Measurements from ENCODE around the gene NXN.
"Not testable (repeated sequence)": the region's sequence is repeated elsewhere in the genome, so short reads cannot be mapped to it uniquely, and the experiment has no call there.

Gene NXN

GRCh38 chr17:791829-792228 is 187.7 kb downstream of the NXN start:
- DNase-seq: no peak

DNA sequence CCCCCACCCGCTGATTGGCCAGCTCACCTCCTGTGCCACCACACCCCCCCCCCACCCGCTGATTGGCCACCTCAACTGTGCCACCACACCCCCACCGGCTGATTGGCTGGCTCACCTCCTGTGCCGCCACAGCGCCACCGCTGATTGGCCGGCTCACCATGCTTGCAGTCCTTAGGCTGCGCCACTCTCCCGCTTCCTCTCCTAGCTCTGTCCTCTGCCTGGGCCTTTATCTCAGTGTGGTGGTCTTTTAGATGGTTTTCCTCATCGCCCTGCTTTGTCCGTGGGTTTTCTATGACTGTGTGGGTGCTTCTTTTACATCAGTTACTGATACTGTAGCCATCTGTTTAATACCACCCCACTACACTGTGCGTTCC is 188.7 kb downstream of the NXN start:
- not testable (repeated sequence) for DNase-seq

DNA sequence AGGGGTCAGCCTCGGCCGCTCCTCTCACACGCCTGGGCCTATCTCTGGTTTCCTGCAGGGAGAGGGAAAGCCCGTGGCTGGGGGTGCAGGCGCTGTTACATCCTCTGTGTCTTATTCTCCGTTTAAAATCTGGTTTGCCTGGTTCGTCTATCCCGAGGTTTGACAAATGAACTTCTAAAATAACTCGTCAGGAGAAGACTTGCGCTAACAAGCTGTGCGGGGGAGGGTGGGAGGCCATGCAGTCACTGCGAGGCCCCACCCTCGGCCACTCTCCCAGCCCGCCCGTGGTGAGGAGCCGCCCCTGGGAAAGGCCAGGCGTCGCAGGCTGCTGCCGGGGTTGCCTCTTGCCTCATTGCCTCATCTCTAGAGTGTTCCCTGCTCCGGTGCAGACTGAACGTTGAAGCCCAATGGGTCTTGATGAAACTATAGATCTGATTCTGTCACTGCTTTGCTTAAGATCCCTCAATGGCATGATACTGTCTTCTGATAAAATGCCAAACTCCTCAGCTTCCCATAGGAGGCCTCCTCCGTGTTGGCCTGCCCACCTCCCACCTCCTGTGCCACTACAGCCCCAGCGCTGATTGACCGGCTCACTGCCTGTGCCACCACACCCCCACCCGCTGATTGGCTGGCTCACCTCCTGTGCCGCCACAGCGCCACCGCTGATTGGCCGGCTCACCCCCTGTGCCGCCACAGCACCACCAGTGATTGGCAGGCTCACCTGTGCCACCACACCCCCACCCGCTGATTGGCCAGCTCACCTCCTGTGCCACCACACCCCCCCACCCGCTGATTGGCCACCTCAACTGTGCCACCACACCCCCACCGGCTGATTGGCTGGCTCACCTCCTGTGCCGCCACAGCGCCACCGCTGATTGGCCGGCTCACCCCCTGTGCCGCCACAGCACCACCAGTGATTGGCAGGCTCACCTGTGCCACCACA is 189.4 kb downstream of the NXN start:
- not testable (repeated sequence) for DNase-seq

- no peak for DNase-seq
Observed at GRCh38 chr17:789160-789840, 190.3 kb downstream of the NXN start.

- DNase-seq: no peak
Observed at GRCh38 chr17:788551-788950, 191.0 kb downstream of the NXN start.

DNA sequence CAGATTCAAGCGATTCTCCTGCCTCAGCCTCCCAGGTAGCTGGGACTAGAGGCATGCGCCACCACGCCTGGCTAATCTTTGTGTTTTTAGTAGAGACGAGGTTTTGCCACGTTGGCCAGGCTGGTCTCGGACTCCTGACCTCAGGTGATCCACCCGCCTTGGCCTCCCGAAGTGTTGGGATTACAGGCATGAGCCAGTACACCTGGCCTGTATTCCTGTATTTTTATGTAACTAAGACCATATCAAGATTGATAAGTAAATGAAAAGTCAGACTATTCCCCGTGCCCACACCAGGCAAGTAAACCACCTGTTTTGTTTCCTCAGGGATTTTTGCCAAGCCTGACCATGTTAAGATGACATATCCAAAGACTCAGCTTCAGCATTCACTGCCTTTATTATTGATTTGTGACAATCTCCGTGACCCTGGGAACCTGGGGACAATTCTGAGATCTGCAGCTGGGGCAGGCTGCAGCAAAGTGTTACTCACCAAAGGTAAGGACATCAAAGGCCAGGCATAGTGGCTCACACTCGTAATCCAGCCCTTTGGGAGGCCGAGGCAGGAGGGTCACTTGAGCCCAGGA is 191.8 kb downstream of the NXN start:
- no peak for DNase-seq

DNA sequence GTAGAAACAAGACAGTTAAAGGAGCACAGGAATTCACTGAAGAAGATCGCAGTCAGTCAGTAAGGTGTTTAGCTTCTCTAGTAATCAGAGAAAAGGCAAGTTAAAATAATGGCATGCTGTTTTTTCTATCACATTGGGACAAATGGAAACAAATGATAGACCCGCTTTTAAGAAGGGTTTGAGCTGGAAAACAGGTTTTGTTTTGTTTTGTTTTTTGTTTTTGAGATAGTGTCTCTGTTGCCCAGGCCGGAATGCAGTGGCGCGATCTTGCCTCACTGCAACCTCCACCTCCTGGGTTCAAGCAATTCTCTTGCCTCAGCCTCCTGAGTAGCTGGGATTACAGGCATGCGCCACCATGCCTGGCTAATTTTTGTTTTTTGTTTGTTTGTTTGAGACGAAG is 193.7 kb downstream of the NXN start:
- not testable (repeated sequence) for DNase-seq

DNA sequence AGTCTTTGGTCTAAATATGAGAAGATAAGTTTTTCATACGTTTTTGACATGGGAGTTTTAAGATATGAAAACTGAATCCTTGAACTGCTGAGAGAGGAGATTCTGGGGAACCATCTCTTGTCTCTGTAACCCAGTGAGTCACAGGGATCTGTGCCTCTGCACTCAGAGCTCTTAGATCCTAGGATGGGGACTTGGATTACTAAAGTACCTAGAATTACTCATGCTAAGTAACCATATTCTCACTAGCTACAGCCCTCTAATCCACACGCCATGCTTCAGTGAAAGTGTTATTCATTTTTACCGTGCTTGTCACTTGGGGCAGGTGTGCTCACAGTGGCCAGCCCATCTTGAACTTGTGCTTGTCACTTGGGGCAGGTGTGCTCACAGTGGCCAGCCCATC is 195.4 kb downstream of the NXN start:
- DNase-seq: no peak

DNA sequence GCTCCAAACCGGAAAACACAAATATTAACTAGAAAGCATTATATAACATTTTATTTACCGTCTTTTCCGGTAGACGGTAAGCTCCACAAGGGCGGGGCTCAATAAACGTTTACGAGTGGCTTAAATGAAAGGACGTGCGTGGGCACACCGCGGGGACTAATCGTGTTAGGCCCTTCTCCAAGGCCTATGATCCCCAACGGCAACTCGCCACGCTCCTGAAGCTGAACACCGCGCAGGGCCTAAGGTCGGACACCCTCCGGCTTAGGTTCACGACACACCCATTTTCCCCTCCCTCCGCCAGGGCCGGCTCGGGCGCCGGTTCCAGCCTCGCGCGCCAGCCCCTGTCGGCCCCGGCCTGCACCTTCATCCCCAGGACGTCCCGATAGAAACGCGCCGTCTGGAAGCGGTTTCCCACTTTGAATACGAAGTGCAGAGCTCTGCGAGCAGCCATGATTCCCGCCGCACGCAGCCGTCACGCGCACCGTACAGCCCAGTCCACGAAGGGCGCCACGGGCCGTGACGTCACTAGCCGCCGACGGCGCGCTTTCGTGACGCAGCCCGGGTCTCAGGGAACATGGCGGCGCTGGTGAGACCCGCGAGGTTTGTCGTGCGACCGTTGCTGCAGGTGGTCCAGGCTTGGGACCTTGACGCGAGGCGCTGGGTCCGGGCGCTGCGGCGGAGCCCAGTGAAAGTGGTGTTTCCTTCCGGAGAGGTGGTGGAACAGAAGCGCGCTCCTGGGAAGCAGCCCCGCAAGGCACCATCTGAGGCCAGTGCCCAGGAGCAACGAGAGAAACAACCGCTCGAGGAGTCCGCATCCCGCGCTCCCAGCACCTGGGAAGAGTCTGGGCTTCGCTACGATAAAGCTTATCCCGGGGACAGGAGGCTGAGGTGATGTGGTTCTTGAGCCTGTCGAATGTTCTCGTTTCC is 197.5 kb downstream of the NXN start, which contains the start of the genes GLOD4 and MRM3:
GLOD4 (minus strand) TSS at position 476 of the 927 bp plus-strand sequence; CDS start at position 451, 25 bp downstream.
MRM3 (plus strand) TSS at position 549 of the 927 bp plus-strand sequence; CDS start at position 575, 26 bp downstream.
- DNase-seq: peak; percentile 73

- no peak for DNase-seq
Observed at GRCh38 chr17:778096-778495, 201.5 kb downstream of the NXN start.

DNA sequence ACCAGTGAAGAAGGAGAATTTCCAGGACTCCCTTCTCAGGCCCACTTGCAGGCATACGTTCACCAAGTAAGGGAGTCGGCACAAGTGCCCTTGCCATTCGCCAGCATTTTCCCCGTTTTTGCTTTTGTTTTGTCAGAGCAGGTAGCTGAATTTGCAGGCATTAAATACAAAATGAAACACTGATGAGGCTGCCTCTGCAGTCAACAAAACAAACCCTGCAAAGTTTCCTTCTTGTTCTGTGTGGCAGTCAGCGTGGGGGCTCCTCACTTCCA is 205.3 kb downstream of the NXN start:
- DNase-seq: no peak

DNA sequence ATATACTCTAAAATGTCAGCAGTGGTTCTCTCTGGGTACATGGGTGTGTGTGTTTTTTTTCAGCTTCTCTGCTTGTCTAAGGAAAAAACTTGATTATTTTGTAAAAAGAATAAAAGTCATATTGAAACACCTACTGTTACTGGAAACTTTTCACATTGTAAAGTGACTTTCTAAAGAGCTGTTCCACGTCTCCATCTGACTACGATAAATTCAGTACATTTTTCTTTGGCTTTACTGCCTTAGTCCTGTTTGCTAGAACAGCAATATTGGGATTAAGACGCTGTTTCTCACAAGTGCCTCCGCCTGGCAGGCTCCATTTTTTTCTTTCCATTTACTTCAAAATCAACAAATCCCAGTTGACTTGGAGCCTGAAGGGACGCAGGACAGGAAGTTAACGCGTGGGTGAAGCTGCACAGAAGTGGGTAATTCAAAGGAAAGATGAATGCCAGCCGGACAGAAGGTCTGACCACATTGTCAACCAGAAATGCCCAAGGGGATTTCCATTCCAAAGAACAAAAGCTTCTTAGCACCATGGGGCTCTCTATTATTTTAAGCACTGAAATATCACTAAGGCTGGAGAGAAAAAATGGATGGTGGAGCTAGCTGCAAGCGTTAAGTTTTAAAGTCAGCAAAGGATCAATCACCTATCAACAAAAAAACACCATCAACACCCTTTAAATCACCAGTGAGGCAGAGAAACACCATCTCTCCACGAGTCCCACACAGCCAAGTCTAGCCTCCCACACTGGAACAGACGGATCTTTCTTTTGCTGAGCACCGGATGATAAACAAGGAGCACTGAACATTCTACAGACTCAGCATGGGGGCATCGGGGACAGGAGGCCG is 205.9 kb downstream of the NXN start:
- DNase-seq: no peak

GRCh38 chr17:773016-773415 is 206.6 kb downstream of the NXN start:
- DNase-seq: no peak

- DNase-seq: no peak
Observed at GRCh38 chr17:767076-767475, 212.5 kb downstream of the NXN start.

DNA sequence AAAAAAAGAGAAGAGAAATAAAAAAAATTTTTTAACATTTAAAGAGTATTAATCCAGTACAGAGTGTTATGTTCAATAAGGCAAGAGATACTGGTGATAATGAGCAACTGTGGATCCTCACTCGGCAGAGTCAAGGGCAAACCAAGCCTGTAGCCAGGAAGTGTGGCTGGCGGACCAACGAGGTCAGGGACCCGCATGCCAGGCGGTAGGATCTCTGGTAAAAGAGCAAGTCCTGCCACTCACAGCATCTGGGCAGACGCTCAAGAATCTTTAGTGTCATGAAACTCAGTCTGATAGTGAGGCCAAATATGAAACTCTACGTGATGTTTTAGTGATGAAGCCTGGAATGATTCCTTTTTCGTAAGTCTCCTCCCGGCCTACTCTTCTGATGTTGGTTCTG is 219.2 kb downstream of the NXN start:
- DNase-seq: no peak

- no peak for DNase-seq
Observed at GRCh38 chr17:759964-760363, 219.6 kb downstream of the NXN start.

DNA sequence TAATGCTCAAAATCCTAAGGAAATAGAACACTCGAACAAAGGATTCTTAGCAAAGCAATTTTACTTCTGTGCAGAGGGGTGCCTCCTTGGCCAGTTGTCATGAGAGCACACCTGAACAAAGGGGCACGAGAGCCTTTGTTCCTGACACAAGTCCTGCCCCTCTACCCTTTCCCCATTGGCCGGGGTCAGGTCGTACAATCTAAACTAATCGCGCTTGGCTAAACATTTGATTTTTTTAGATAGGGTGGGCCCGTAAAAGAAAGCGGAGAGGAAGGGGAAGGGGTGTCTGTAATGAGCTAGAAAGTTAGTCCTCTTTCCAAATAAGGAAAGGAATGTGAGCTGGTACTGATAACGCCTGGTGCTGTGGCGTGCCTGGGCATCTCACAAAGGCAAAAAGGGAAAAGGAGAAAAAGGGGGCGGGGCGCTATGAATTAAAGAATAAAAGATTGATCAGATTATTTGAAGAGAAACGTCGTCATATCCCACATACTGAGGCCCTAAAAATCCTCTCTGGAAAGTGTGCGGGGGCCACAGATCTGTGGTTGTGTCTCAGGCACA is 223.5 kb downstream of the NXN start:
- not testable (repeated sequence) for DNase-seq

- DNase-seq: not testable (repeated sequence)
Observed at GRCh38 chr17:755319-755961, 224.1 kb downstream of the NXN start.

DNA sequence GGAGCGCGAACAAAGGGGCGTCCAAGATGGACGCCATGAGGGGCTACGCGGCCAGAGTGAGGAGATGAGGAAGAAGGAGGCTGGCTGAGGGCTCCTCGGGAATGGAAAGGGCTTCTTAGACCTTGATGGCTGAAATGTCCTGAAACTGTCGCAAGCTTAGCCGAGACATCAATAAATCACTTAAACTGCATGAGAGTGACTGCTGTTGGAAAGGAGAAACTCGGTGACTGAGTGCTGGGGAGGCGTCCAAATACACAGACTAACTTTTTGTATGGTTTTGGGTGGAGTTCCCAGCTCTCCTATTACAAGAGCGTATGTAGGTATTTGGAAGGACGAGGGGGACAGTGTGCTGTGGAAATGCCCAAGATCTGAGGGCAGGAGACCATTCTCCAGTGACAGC is 226.2 kb downstream of the NXN start:
- no peak for DNase-seq

DNA sequence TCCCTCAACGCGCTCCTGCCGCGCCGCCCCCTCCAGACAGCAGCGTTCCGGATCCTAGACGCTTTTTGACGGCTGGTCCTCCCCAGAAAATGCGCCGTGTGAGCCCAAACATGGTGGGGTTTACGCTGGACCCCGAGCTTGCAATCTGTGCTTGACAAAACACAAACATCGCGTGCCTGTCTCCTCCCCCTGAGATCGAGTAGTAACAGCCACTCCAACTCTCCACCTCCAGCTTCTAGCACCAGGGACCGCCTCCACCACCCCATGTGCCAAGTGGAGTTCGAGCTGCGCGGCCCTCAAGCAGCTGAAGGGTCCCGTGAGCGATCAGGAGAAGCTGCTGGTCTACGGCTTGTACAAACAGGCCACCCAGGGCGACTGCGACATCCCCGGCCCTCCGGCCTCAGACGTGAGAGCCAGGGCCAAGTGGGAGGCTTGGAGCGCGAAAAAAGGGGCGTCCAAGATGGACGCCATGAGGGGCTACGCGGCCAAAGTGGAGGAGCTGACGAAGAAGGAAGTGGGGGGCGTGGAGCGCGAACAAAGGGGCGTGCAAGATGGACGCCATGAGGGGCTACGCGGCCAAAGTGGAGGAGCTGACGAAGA is 226.9 kb downstream of the NXN start:
- peak; percentile 57 for DNase-seq

All from NCI-H1092 treated with DMSO at 0.1 percent for 48 hours (cell line).